Activated CD4-positive, alpha-beta memory T cell treated with anti-CD3 and anti-CD28 coated beads for 36 hours (primary cell): Measurements from ENCODE around the gene ACVR1. TPM values are rescaled to one million over a fixed set of nuclear protein-coding genes. Genes with fewer than 3 reads are reported as not detected.

Experiments used
- CTCF ChIA-PET: fragments of 350-600 bp; sonication (Branson Sonifier 250); formaldehyde crosslinking; loops from one replicate; lab custom pipeline; 2021; ENCODE audit warnings: antibody characterized with exemption, inconsistent platforms; lab: Charles Lee
- POLR2A ChIA-PET: fragments of 350-600 bp; sonication (Branson Sonifier 250); formaldehyde crosslinking; loops from one replicate; lab custom pipeline; 2021; ENCODE audit warnings: antibody characterized with exemption; lab: Charles Lee
- DNase-seq: peaks from one replicate; pipeline ENCODE4 v3.0.0-alpha.2; 2020
- H3K27ac Mint-ChIP-seq: one replicate; pipeline ENCODE4 v1.8.0; 2021; ENCODE audit warnings: mixed read lengths
- H3K27me3 Mint-ChIP-seq: one replicate; pipeline ENCODE4 v1.8.0; 2021; ENCODE audit warnings: mixed read lengths
- H3K36me3 Mint-ChIP-seq: one replicate; pipeline ENCODE4 v1.8.0; 2021; ENCODE audit warnings: mixed read lengths
- H3K4me1 Mint-ChIP-seq: one replicate; pipeline ENCODE4 v1.8.0; 2021; ENCODE audit warnings: low read depth, mixed read lengths
- H3K4me3 Mint-ChIP-seq: one replicate; pipeline ENCODE4 v1.8.0; 2021; ENCODE audit warnings: mild to moderate bottlenecking, mixed read lengths
- H3K9me3 Mint-ChIP-seq: one replicate; pipeline ENCODE4 v1.8.0; 2021; ENCODE audit warnings: mixed read lengths
- intact Hi-C: fragments of 100-400 bp; cut with micrococcal nuclease; formaldehyde crosslinking; loops from one replicate; pipeline ENCODE4 v1.15.1; 2023
- total RNA-seq, 2 experiments: library from RNA; stranded (reverse); gene quantifications; one replicate each; pipeline ENCODE4 v1.2.3, GENCODE V29; 2021

The ACVR1 gene
- total RNA-seq, 2 experiments from 2014 or later, result 24.8 to 25.0 TPM

- Mint-ChIP-seq H3K27me3 (no peaks in the 10 kb centered on the region), H3K4me1 (peaks cover 8% of the 10 kb centered on the region), H3K4me3 (no peak overlapping the region), H3K36me3 (peaks cover 21% of the 10 kb centered on the region), H3K9me3 (no peaks in the 10 kb centered on the region), H3K27ac (no peak overlapping the region)
- ChIA-PET CTCF (no interaction called here), POLR2A (no interaction called here)
- intact Hi-C loops, result no loop called here
- DNase-seq, result no peak
These were observed 50.2 kb downstream of the ACVR1 start for GRCh38 chr2:157825885-157826284.

- ChIA-PET POLR2A (no interaction called here), CTCF (no interaction called here)
- DNase-seq, result no peak
- H3K36me3 Mint-ChIP-seq, result peaks cover 22% of the 10 kb centered on the region
- intact Hi-C loops, result no loop called here
- H3K4me3 Mint-ChIP-seq, result no peak overlapping the region
- peaks cover 6% of the 10 kb centered on the region for H3K4me1 Mint-ChIP-seq
- H3K27me3 Mint-ChIP-seq, result no peaks in the 10 kb centered on the region
- H3K9me3 Mint-ChIP-seq, result no peaks in the 10 kb centered on the region
- H3K27ac Mint-ChIP-seq, result no peak overlapping the region
These were observed 53.1 kb downstream of the ACVR1 start for GRCh38 chr2:157822993-157823392.

- peaks cover 6% of the 10 kb centered on the region for H3K4me1 Mint-ChIP-seq
- intact Hi-C loops, result no loop called here
- DNase-seq, result no peak
- peaks cover 23% of the 10 kb centered on the region for H3K36me3 Mint-ChIP-seq
- H3K9me3 Mint-ChIP-seq, result no peaks in the 10 kb centered on the region
- no peak overlapping the region for H3K4me3 Mint-ChIP-seq
- ChIA-PET CTCF (no interaction called here), POLR2A (no interaction called here)
- no peak overlapping the region for H3K27ac Mint-ChIP-seq
- no peaks in the 10 kb centered on the region for H3K27me3 Mint-ChIP-seq
These were observed 53.6 kb downstream of the ACVR1 start for GRCh38 chr2:157822533-157822932.

- Mint-ChIP-seq H3K36me3 (peaks cover 32% of the 10 kb centered on the region), H3K9me3 (no peaks in the 10 kb centered on the region)
- POLR2A ChIA-PET, result no interaction called here
These were observed 54.5 kb downstream of the ACVR1 start for GRCh38 chr2:157821519-157822131.

GRCh38 chr2:157820193-157820592, 55.9 kb downstream of the ACVR1 start:
- Mint-ChIP-seq H3K4me1 (peaks cover 6% of the 10 kb centered on the region), H3K9me3 (no peaks in the 10 kb centered on the region), H3K27me3 (no peaks in the 10 kb centered on the region), H3K36me3 (peaks cover 32% of the 10 kb centered on the region), H3K4me3 (no peak overlapping the region), H3K27ac (no peak overlapping the region)
- no peak for DNase-seq
- POLR2A ChIA-PET, result no interaction called here
- intact Hi-C loops, result no loop called here
- CTCF ChIA-PET, result no interaction called here

More at GRCh38 chr2:157821519-157822131, 54.5 kb downstream of the ACVR1 start:
- Mint-ChIP-seq H3K27ac (no peak overlapping the region), H3K4me3 (no peak overlapping the region), H3K27me3 (no peaks in the 10 kb centered on the region), H3K4me1 (peaks cover 6% of the 10 kb centered on the region)
- CTCF ChIA-PET, result interaction anchor here (0.7 kb wide), 2 partner anchors 37 to 911 kb away, joined by 3 read pairs; no protein-coding TSS in a partner anchor
- DNase-seq, result no peak
- intact Hi-C loops, result no loop called here

- H3K36me3 Mint-ChIP-seq, result peaks cover 32% of the 10 kb centered on the region
These were observed 56.4 kb downstream of the ACVR1 start for GRCh38 chr2:157819761-157820160.

GRCh38 chr2:157818227-157818626, 57.9 kb downstream of the ACVR1 start:
- Mint-ChIP-seq H3K27ac (no peak overlapping the region), H3K4me1 (peaks cover 4% of the 10 kb centered on the region), H3K4me3 (no peak overlapping the region), H3K9me3 (no peaks in the 10 kb centered on the region), H3K27me3 (no peaks in the 10 kb centered on the region), H3K36me3 (peaks cover 34% of the 10 kb centered on the region)
- no peak for DNase-seq
- POLR2A ChIA-PET, result no interaction called here
- intact Hi-C loops, result no loop called here
- CTCF ChIA-PET, result no interaction called here

More at GRCh38 chr2:157819761-157820160, 56.4 kb downstream of the ACVR1 start:
- CTCF ChIA-PET, result no interaction called here
- POLR2A ChIA-PET, result no interaction called here
- H3K4me3 Mint-ChIP-seq, result no peak overlapping the region
- no peak for DNase-seq
- H3K27me3 Mint-ChIP-seq, result no peaks in the 10 kb centered on the region
- intact Hi-C loops, result no loop called here
- H3K9me3 Mint-ChIP-seq, result no peaks in the 10 kb centered on the region
- peaks cover 6% of the 10 kb centered on the region for H3K4me1 Mint-ChIP-seq
- H3K27ac Mint-ChIP-seq, result no peak overlapping the region

GRCh38 chr2:157815421-157815820, 60.7 kb downstream of the ACVR1 start:
- no peak for DNase-seq
- ChIA-PET POLR2A (no interaction called here), CTCF (no interaction called here)
- H3K4me3 Mint-ChIP-seq, result no peak overlapping the region
- H3K27me3 Mint-ChIP-seq, result no peaks in the 10 kb centered on the region
- no peak overlapping the region for H3K27ac Mint-ChIP-seq
- no peaks in the 10 kb centered on the region for H3K9me3 Mint-ChIP-seq
- intact Hi-C loops, result no loop called here
- H3K36me3 Mint-ChIP-seq, result peaks cover 44% of the 10 kb centered on the region
- H3K4me1 Mint-ChIP-seq, result peaks cover 10% of the 10 kb centered on the region

- H3K36me3 Mint-ChIP-seq, result peaks cover 44% of the 10 kb centered on the region
- intact Hi-C loops, result no loop called here
- POLR2A ChIA-PET, result no interaction called here
These were observed 62.7 kb downstream of the ACVR1 start for GRCh38 chr2:157813467-157813866.

GRCh38 chr2:157810037-157810436, 66.1 kb downstream of the ACVR1 start:
- ChIA-PET POLR2A (no interaction called here), CTCF (no interaction called here)
- Mint-ChIP-seq H3K4me3 (no peak overlapping the region), H3K27me3 (no peaks in the 10 kb centered on the region), H3K9me3 (no peaks in the 10 kb centered on the region), H3K4me1 (peaks cover 20% of the 10 kb centered on the region), H3K27ac (no peak overlapping the region), H3K36me3 (peaks cover 35% of the 10 kb centered on the region)
- intact Hi-C loops, result no loop called here
- DNase-seq, result no peak

More at GRCh38 chr2:157813467-157813866, 62.7 kb downstream of the ACVR1 start:
- H3K27ac Mint-ChIP-seq, result no peak overlapping the region
- no peak overlapping the region for H3K4me3 Mint-ChIP-seq
- H3K4me1 Mint-ChIP-seq, result peaks cover 15% of the 10 kb centered on the region
- no peaks in the 10 kb centered on the region for H3K9me3 Mint-ChIP-seq
- no peak for DNase-seq
- CTCF ChIA-PET, result no interaction called here
- no peaks in the 10 kb centered on the region for H3K27me3 Mint-ChIP-seq

GRCh38 chr2:157809212-157809611, 66.9 kb downstream of the ACVR1 start:
- no peak for DNase-seq
- Mint-ChIP-seq H3K4me3 (no peak overlapping the region), H3K36me3 (peaks cover 35% of the 10 kb centered on the region), H3K9me3 (no peaks in the 10 kb centered on the region), H3K27me3 (no peaks in the 10 kb centered on the region), H3K27ac (no peak overlapping the region), H3K4me1 (peaks cover 20% of the 10 kb centered on the region)
- intact Hi-C loops, result no loop called here
- ChIA-PET CTCF (no interaction called here), POLR2A (no interaction called here)

GRCh38 chr2:157808421-157808820, 67.7 kb downstream of the ACVR1 start:
- ChIA-PET CTCF (no interaction called here), POLR2A (no interaction called here)
- Mint-ChIP-seq H3K4me1 (peaks cover 20% of the 10 kb centered on the region), H3K27me3 (no peaks in the 10 kb centered on the region), H3K4me3 (no peak overlapping the region), H3K27ac (no peak overlapping the region), H3K36me3 (peaks cover 32% of the 10 kb centered on the region), H3K9me3 (no peaks in the 10 kb centered on the region)
- intact Hi-C loops, result no loop called here
- no peak for DNase-seq

- peaks cover 19% of the 10 kb centered on the region for H3K4me1 Mint-ChIP-seq
- no peak for DNase-seq
- no peaks in the 10 kb centered on the region for H3K9me3 Mint-ChIP-seq
- intact Hi-C loops, result no loop called here
- ChIA-PET POLR2A (no interaction called here), CTCF (interaction anchor here (0.8 kb wide), 1 partner anchor 70 kb away, joined by 3 read pairs; the partner anchor contains the start of gene ACVR1)
- H3K4me3 Mint-ChIP-seq, result no peak overlapping the region
- H3K27me3 Mint-ChIP-seq, result no peaks in the 10 kb centered on the region
- H3K27ac Mint-ChIP-seq, result no peak overlapping the region
- H3K36me3 Mint-ChIP-seq, result peaks cover 29% of the 10 kb centered on the region
These were observed 69.6 kb downstream of the ACVR1 start for GRCh38 chr2:157806426-157807077.
